Calu3 (cell line): ENCODE results near the gene SNRPN. TPM values are rescaled to one million over a fixed set of nuclear protein-coding genes. Genes with fewer than 3 reads are reported as not detected.

Experiments
- BruUV-seq: library from RNA; stranded (reverse); fragments of 400-500 nt; replicated peaks from 2 replicates; lab custom pipeline; 2021; lab: Mats Ljungman, UMichigan
- CTCF ChIA-PET: fragments of 300-600 bp; sonication (Branson Sonifier 250); formaldehyde crosslinking; loops from one replicate; lab custom pipeline; 2022; ENCODE audit warnings: antibody characterized with exemption; lab: Charles Lee
- DNase-seq: peaks from one replicate; pipeline ENCODE4 v3.0.0; 2022
- H3K27ac Mint-ChIP-seq: one replicate; pipeline ENCODE4 v1.8.0; 2022; ENCODE audit warnings: mixed read lengths; ENCODE audit not compliant: unreplicated experiment
- H3K27me3 Mint-ChIP-seq: one replicate; pipeline ENCODE4 v1.8.0; 2022; ENCODE audit warnings: mixed read lengths; ENCODE audit not compliant: unreplicated experiment
- H3K36me3 Mint-ChIP-seq: one replicate; pipeline ENCODE4 v1.8.0; 2022; ENCODE audit warnings: mild to moderate bottlenecking, moderate library complexity, mixed read lengths; ENCODE audit not compliant: insufficient read depth, unreplicated experiment
- H3K4me1 Mint-ChIP-seq: one replicate; pipeline ENCODE4 v1.8.0; 2022; ENCODE audit warnings: mild to moderate bottlenecking, low read depth, mixed read lengths; ENCODE audit not compliant: unreplicated experiment
- H3K4me3 Mint-ChIP-seq: one replicate; pipeline ENCODE4 v1.8.0; 2022; ENCODE audit warnings: mild to moderate bottlenecking, low read depth, moderate library complexity, mixed read lengths; ENCODE audit not compliant: unreplicated experiment
- H3K9me3 Mint-ChIP-seq: one replicate; pipeline ENCODE4 v1.8.0; 2022; ENCODE audit warnings: low read depth, mixed read lengths; ENCODE audit not compliant: unreplicated experiment
- CTCF ChIP-seq: fragments of 200-600 bp; IDR thresholded peaks from one replicate; pipeline ENCODE4 v1.8.0; 2022; ENCODE audit warnings: antibody characterized with exemption; ENCODE audit not compliant: unreplicated experiment
- intact Hi-C: fragments of 100-400 bp; cut with micrococcal nuclease; formaldehyde crosslinking; loops from one replicate; pipeline ENCODE4 v1.10.0; 2022; ENCODE audit not compliant: unreplicated experiment
- total RNA-seq: library from RNA; stranded (reverse); gene quantifications from 2 replicates; pipeline ENCODE4 v1.2.3, GENCODE V29; 2022

The SNRPN gene
- total RNA-seq, 1 experiment from 2014 or later: not detected

GRCh38 chr15:24961967-24962366 lies 7.2 kb downstream of the SNRPN start:
- intact Hi-C loops: no loop called here
- Mint-ChIP-seq H3K4me1 (no peaks in the 10 kb centered on the region), H3K4me3 (no peak overlapping the region), H3K27ac (no peak overlapping the region), H3K36me3 (no peaks in the 10 kb centered on the region), H3K27me3 (no peaks in the 10 kb centered on the region), H3K9me3 (no peaks in the 10 kb centered on the region)
- no TSS peak for BruUV-seq
- TF ChIP-seq CTCF: no peak
- CTCF ChIA-PET: no interaction called here
- DNase-seq: no peak

- no TSS peak for BruUV-seq
- H3K27ac Mint-ChIP-seq: no peak overlapping the region
- intact Hi-C loops: no loop called here
- no peaks in the 10 kb centered on the region for H3K4me1 Mint-ChIP-seq
- CTCF ChIA-PET: no interaction called here
- no peaks in the 10 kb centered on the region for H3K9me3 Mint-ChIP-seq
- no peaks in the 10 kb centered on the region for H3K27me3 Mint-ChIP-seq
- H3K4me3 Mint-ChIP-seq: no peak overlapping the region
- no peak for DNase-seq
- no peak for TF ChIP-seq CTCF
- no peaks in the 10 kb centered on the region for H3K36me3 Mint-ChIP-seq
These were observed 8.1 kb downstream of the SNRPN start for GRCh38 chr15:24962880-24963279.

- TF ChIP-seq CTCF: no peak
- H3K9me3 Mint-ChIP-seq: no peaks in the 10 kb centered on the region
- H3K4me1 Mint-ChIP-seq: no peaks in the 10 kb centered on the region
- DNase-seq: no peak
- intact Hi-C loops: no loop called here
- H3K36me3 Mint-ChIP-seq: no peaks in the 10 kb centered on the region
- CTCF ChIA-PET: no interaction called here
- H3K27ac Mint-ChIP-seq: no peak overlapping the region
- no peaks in the 10 kb centered on the region for H3K27me3 Mint-ChIP-seq
- no peak overlapping the region for H3K4me3 Mint-ChIP-seq
- no TSS peak for BruUV-seq
These were observed 11.7 kb downstream of the SNRPN start for GRCh38 chr15:24966364-24967103.

- Mint-ChIP-seq H3K27me3 (no peaks in the 10 kb centered on the region), H3K4me1 (no peaks in the 10 kb centered on the region), H3K4me3 (no peak overlapping the region), H3K9me3 (peaks cover 7% of the 10 kb centered on the region), H3K27ac (no peak overlapping the region), H3K36me3 (no peaks in the 10 kb centered on the region)
- no TSS peak for BruUV-seq
- DNase-seq: no peak
- intact Hi-C loops: no loop called here
- CTCF ChIA-PET: no interaction called here
- no peak for TF ChIP-seq CTCF
These were observed 16.3 kb downstream of the SNRPN start for GRCh38 chr15:24971052-24971451.
